ENCODE measurements around the gene FGF21. TPM values are rescaled to one million over a fixed set of nuclear protein-coding genes. Genes with fewer than 3 reads are reported as not detected.

FGF21 gene
- total RNA-seq, 1 donor from 2014 or later: not detected

GRCh38 chr19:48738557-48739403 lies 16.5 kb upstream of the FGF21 start:
- H3K27ac Mint-ChIP-seq (ENCODE audit: unreplicated experiment): no peak overlapping the region

GRCh38 chr19:48739404-48740163 lies 15.7 kb upstream of the FGF21 start:
- Histone ChIP-seq H3K27ac (ENCODE audit: low read depth, low read length) (no peak overlapping the region), H3K9ac (ENCODE audit: low read length) (no peak overlapping the region), H4K20me1 (ENCODE audit: insufficient read depth, low read length) (no peaks in the 10 kb centered on the region), H2AFZ (ENCODE audit: low read depth, low read length) (peak overlapping the region; percentile 69), H3K9me3 (ENCODE audit: insufficient read depth, low read depth, low read length) (no peaks in the 10 kb centered on the region), H3K79me2 (ENCODE audit: insufficient read depth, low read length) (no peaks in the 10 kb centered on the region), H3K4me2 (ENCODE audit: low read length) (peak overlapping the region; percentile 86), H3K4me1 (ENCODE audit: insufficient read depth, low read length) (peaks cover 4% of the 10 kb centered on the region), H3K4me3 (ENCODE audit: insufficient read depth, low read depth, low read length) (peak overlapping the region; percentile 42), H3K36me3 (ENCODE audit: insufficient read depth, low read length) (no peaks in the 10 kb centered on the region), H3K27me3 (ENCODE audit: insufficient read depth, low read length) (peaks cover 6% of the 10 kb centered on the region)
- no peak for FAIRE-seq
- no peak overlapping the region for H3K4me3 Mint-ChIP-seq (ENCODE audit: unreplicated experiment)
- no peaks in the 10 kb centered on the region for H3K36me3 Mint-ChIP-seq (ENCODE audit: low read depth, unreplicated experiment)
- TF ChIP-seq CTCF (IDR thresholded peaks at IDR 0.05; ENCODE audit: insufficient read depth, low read depth, low read length): no peak
- peak; percentile 86 for TF ChIP-seq EZH2 (IDR thresholded peaks at IDR 0.05; ENCODE audit: insufficient read depth, low read length)
- H3K27ac Mint-ChIP-seq (ENCODE audit: unreplicated experiment): no peak overlapping the region
- peaks cover 4% of the 10 kb centered on the region for H3K9me3 Mint-ChIP-seq (ENCODE audit: unreplicated experiment)
- no peak for DNase-seq (ENCODE audit: low read depth)
- H3K27me3 Mint-ChIP-seq (ENCODE audit: low read depth, unreplicated experiment): peaks cover 13% of the 10 kb centered on the region
- peaks cover 4% of the 10 kb centered on the region for H3K4me1 Mint-ChIP-seq (ENCODE audit: low read depth, unreplicated experiment)

More at GRCh38 chr19:48738557-48739403, 16.5 kb upstream of the FGF21 start:
- H3K4me3 ChIP-seq (ENCODE audit: insufficient read depth, low read depth, low read length): peak overlapping the region; percentile 42
- H3K4me2 ChIP-seq (ENCODE audit: low read length): peak overlapping the region; percentile 86
- Mint-ChIP-seq H3K4me3 (ENCODE audit: unreplicated experiment) (peak overlapping the region; percentile 76), H3K4me1 (ENCODE audit: low read depth, unreplicated experiment) (peaks cover 4% of the 10 kb centered on the region), H3K27me3 (ENCODE audit: low read depth, unreplicated experiment) (peaks cover 13% of the 10 kb centered on the region), H3K9me3 (ENCODE audit: unreplicated experiment) (peaks cover 2% of the 10 kb centered on the region), H3K36me3 (ENCODE audit: low read depth, unreplicated experiment) (no peaks in the 10 kb centered on the region)
- no peaks in the 10 kb centered on the region for H3K79me2 ChIP-seq (ENCODE audit: insufficient read depth, low read length)
- H4K20me1 ChIP-seq (ENCODE audit: insufficient read depth, low read length): no peaks in the 10 kb centered on the region
- H3K9me3 ChIP-seq (ENCODE audit: insufficient read depth, low read depth, low read length): no peaks in the 10 kb centered on the region
- H2AFZ ChIP-seq (ENCODE audit: low read depth, low read length): peak overlapping the region; percentile 69
- peaks cover 6% of the 10 kb centered on the region for H3K27me3 ChIP-seq (ENCODE audit: insufficient read depth, low read length)
- H3K4me1 ChIP-seq (ENCODE audit: insufficient read depth, low read length): peaks cover 4% of the 10 kb centered on the region
- H3K27ac ChIP-seq (ENCODE audit: low read depth, low read length): no peak overlapping the region
- H3K36me3 ChIP-seq (ENCODE audit: insufficient read depth, low read length): no peaks in the 10 kb centered on the region
- no peak overlapping the region for H3K9ac ChIP-seq (ENCODE audit: low read length)
- FAIRE-seq (no peak), DNase-seq (ENCODE audit: low read depth) (peak; percentile 47)
- no peak for TF ChIP-seq EZH2 (IDR thresholded peaks at IDR 0.05; ENCODE audit: insufficient read depth, low read length)
- no peak for TF ChIP-seq CTCF (IDR thresholded peaks at IDR 0.05; ENCODE audit: insufficient read depth, low read depth, low read length)

Data from astrocyte (in vitro differentiated cells and primary cell).